ENCODE results near the gene ILF2. TPM values are rescaled to one million over a fixed set of nuclear protein-coding genes. Genes with fewer than 3 reads are reported as not detected.
"Not testable (repeated sequence)": the region's sequence is repeated elsewhere in the genome, so short reads cannot be mapped to it uniquely, and the experiment has no call there.

ILF2 gene
- total RNA-seq, result 78.9 and 114 TPM in 2 replicates

GRCh38 chr1:153670859-153671627 is at the start of gene ILF2:
TSS of gene ILF2 (minus strand) at chr1:153670993. CDS start at chr1:153670922, 71 bp downstream.
- DNase-seq (ENCODE audit: low read depth) (peak; percentile 100), FAIRE-seq (no peak)
- Histone ChIP-seq H3K27me3 (ENCODE audit: control insufficient read depth, insufficient read depth, low read length) (no peaks in the 10 kb centered on the region), H3K36me3 (ENCODE audit: control insufficient read depth, insufficient read depth, low read length) (peaks cover 19% of the 10 kb centered on the region), H3K4me3 (ENCODE audit: low read depth, low read length) (peak within 1 kb of the TSS; percentile 88)
- TF ChIP-seq CTCF (IDR thresholded peaks at IDR 0.05; ENCODE audit: insufficient read depth, low read length, severe bottlenecking), result peak; percentile 19

GRCh38 chr1:153717330-153717729 is 46.5 kb upstream of the ILF2 start:
- no peak for TF ChIP-seq CTCF (IDR thresholded peaks at IDR 0.05; ENCODE audit: insufficient read depth, low read length, severe bottlenecking)
- no peak for DNase-seq (ENCODE audit: low read depth)
- FAIRE-seq, result no peak
- no peaks in the 10 kb centered on the region for H3K27me3 ChIP-seq (ENCODE audit: control insufficient read depth, insufficient read depth, low read length)
- no peaks in the 10 kb centered on the region for H3K36me3 ChIP-seq (ENCODE audit: control insufficient read depth, insufficient read depth, low read length)
- no peak overlapping the region for H3K4me3 ChIP-seq (ENCODE audit: low read depth, low read length)

GRCh38 chr1:153716211-153716610 is 45.4 kb upstream of the ILF2 start:
- not testable (repeated sequence) for FAIRE-seq; H3K4me3 ChIP-seq (ENCODE audit: low read depth, low read length); H3K27me3 ChIP-seq (ENCODE audit: control insufficient read depth, insufficient read depth, low read length); H3K36me3 ChIP-seq (ENCODE audit: control insufficient read depth, insufficient read depth, low read length); DNase-seq (ENCODE audit: low read depth)

- Histone ChIP-seq H3K4me3 (ENCODE audit: low read depth, low read length) (no peak overlapping the region), H3K27me3 (ENCODE audit: control insufficient read depth, insufficient read depth, low read length) (no peaks in the 10 kb centered on the region), H3K36me3 (ENCODE audit: control insufficient read depth, insufficient read depth, low read length) (no peaks in the 10 kb centered on the region)
- FAIRE-seq (no peak), DNase-seq (ENCODE audit: low read depth) (no peak)
- no peak for TF ChIP-seq CTCF (IDR thresholded peaks at IDR 0.05; ENCODE audit: insufficient read depth, low read length, severe bottlenecking)
Observed at GRCh38 chr1:153711026-153711425, 40.2 kb upstream of the ILF2 start.

GRCh38 chr1:153705484-153705883 is 34.7 kb upstream of the ILF2 start:
- H3K27me3 ChIP-seq (ENCODE audit: control insufficient read depth, insufficient read depth, low read length), result no peaks in the 10 kb centered on the region
- H3K36me3 ChIP-seq (ENCODE audit: control insufficient read depth, insufficient read depth, low read length), result no peaks in the 10 kb centered on the region
- FAIRE-seq (no peak), DNase-seq (ENCODE audit: low read depth) (no peak)
- no peak overlapping the region for H3K4me3 ChIP-seq (ENCODE audit: low read depth, low read length)
- TF ChIP-seq CTCF (IDR thresholded peaks at IDR 0.05; ENCODE audit: insufficient read depth, low read length, severe bottlenecking), result no peak

- TF ChIP-seq CTCF (IDR thresholded peaks at IDR 0.05; ENCODE audit: insufficient read depth, low read length, severe bottlenecking), result no peak
- Histone ChIP-seq H3K36me3 (ENCODE audit: control insufficient read depth, insufficient read depth, low read length) (no peaks in the 10 kb centered on the region), H3K4me3 (ENCODE audit: low read depth, low read length) (no peak overlapping the region), H3K27me3 (ENCODE audit: control insufficient read depth, insufficient read depth, low read length) (no peaks in the 10 kb centered on the region)
- DNase-seq (ENCODE audit: low read depth) (peak; percentile 29), FAIRE-seq (no peak)
Observed at GRCh38 chr1:153699768-153700167, 29.0 kb upstream of the ILF2 start.
